PFSK-1 (cell line): Measurements from ENCODE around the gene ABHD4.

Source experiments
- POLR2AphosphoS5 ChIP-seq: IDR thresholded peaks from 2 replicates; pipeline ENCODE4 v1.6.1; 2012; ENCODE audit warnings: low read depth, mild to moderate bottlenecking, control low read depth, low read length, moderate library complexity
- REST ChIP-seq, 2 experiments: IDR thresholded peaks; 2 replicates each; pipeline versions ENCODE4 v1.6.1 to v1.8.0; 2011 to 2012; ENCODE audit warnings: low read depth in 2 of 2, low read length in 2 of 2, control low read depth in 1 of 2, inconsistent platforms in 1 of 2, mild to moderate bottlenecking in 1 of 2, moderate library complexity in 1 of 2; ENCODE audit not compliant: insufficient read depth in 1 of 2
- TAF1 ChIP-seq: IDR thresholded peaks from 2 replicates; pipeline ENCODE4 v1.6.1; 2012; ENCODE audit warnings: low read length, control low read depth, borderline replicate concordance; ENCODE audit not compliant: insufficient read depth

GRCh38 chr14:22579236-22579635, 18.9 kb upstream of the ABHD4 start:
- TF ChIP-seq REST (IDR thresholded peaks at IDR 0.05; ENCODE audit: insufficient read depth in 1 of 2, low read depth in 2 of 2, low read length in 2 of 2) (no peak), POLR2AphosphoS5 (no peak), TAF1 (no peak)
